ENCODE results near the gene OLFML3. TPM values are rescaled to one million over a fixed set of nuclear protein-coding genes. Genes with fewer than 3 reads are reported as not detected.

OLFML3 gene
- total RNA-seq, 4 donors from 2014 or later, result 20.2 to 28.3 (median 24.8) TPM

- H3K4me1 ChIP-seq, result peaks cover 17 to 22% of the 10 kb centered on the region in 2 donors
- TF ChIP-seq, protein P1, sequence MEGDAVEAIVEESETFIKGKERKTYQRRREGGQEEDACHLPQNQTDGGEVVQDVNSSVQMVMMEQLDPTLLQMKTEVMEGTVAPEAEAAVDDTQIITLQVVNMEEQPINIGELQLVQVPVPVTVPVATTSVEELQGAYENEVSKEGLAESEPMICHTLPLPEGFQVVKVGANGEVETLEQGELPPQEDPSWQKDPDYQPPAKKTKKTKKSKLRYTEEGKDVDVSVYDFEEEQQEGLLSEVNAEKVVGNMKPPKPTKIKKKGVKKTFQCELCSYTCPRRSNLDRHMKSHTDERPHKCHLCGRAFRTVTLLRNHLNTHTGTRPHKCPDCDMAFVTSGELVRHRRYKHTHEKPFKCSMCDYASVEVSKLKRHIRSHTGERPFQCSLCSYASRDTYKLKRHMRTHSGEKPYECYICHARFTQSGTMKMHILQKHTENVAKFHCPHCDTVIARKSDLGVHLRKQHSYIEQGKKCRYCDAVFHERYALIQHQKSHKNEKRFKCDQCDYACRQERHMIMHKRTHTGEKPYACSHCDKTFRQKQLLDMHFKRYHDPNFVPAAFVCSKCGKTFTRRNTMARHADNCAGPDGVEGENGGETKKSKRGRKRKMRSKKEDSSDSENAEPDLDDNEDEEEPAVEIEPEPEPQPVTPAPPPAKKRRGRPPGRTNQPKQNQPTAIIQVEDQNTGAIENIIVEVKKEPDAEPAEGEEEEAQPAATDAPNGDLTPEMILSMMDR (IDR thresholded peaks at IDR 0.05), result no peak
- no peak for TF ChIP-seq POLR2A (IDR thresholded peaks at IDR 0.05)
- peaks cover 27 to 43% of the 10 kb centered on the region in 2 donors for H3K36me3 ChIP-seq
- H3K4me3 ChIP-seq (replicated peaks in 1 of 3), result no peak overlapping the region
- intact Hi-C loops (cut with DNase I), result no loop called here
- WGBS, 2 donors, result 87 to 94% methylated on average over 12 of the region's 12 CpGs
- peak overlapping the region in 1 of 3 donors; percentile 52 for H3K27ac ChIP-seq
- no peaks in the 10 kb centered on the region for H3K9me3 ChIP-seq
- H3K27me3 ChIP-seq, result no peaks in the 10 kb centered on the region
- DNase-seq, result no peak
Measured at GRCh38 chr1:113963281-113963906, 15.9 kb upstream of the OLFML3 start.

- no peak for DNase-seq
- H3K4me1 ChIP-seq, result peaks cover 17 to 22% of the 10 kb centered on the region in 2 donors
- no peak overlapping the region for H3K4me3 ChIP-seq (replicated peaks in 1 of 3)
- peak overlapping the region in 2 of 3 donors; percentile 5 to 52 for H3K27ac ChIP-seq
- no peaks in the 10 kb centered on the region for H3K27me3 ChIP-seq
- H3K9me3 ChIP-seq, result no peaks in the 10 kb centered on the region
- WGBS, 2 donors, result 88 to 89% methylated on average over 4 of the region's 4 CpGs
- H3K36me3 ChIP-seq, result peaks cover 47 to 56% of the 10 kb centered on the region in 2 donors
- intact Hi-C loops (cut with DNase I), result no loop called here
- TF ChIP-seq, protein P1 (IDR thresholded peaks at IDR 0.05), result no peak
- no peak for TF ChIP-seq POLR2A (IDR thresholded peaks at IDR 0.05)
Measured at GRCh38 chr1:113965703-113966412, 13.4 kb upstream of the OLFML3 start.

GRCh38 chr1:113972954-113973353 is 6.3 kb upstream of the OLFML3 start:
- Histone ChIP-seq H3K4me3 (replicated peaks in 1 of 3) (no peak overlapping the region), H3K27ac (no peak overlapping the region), H3K4me1 (peaks cover 22 to 27% of the 10 kb centered on the region in 2 donors), H3K36me3 (peaks cover 53 to 58% of the 10 kb centered on the region in 2 donors), H3K27me3 (no peaks in the 10 kb centered on the region), H3K9me3 (no peaks in the 10 kb centered on the region)
- no peak for DNase-seq
- intact Hi-C loops (cut with DNase I), result no loop called here
- TF ChIP-seq, protein P1 (IDR thresholded peaks at IDR 0.05), result no peak
- no peak for TF ChIP-seq POLR2A (IDR thresholded peaks at IDR 0.05)
- 92 to 97% methylated on average over 9 of the region's 9 CpGs for WGBS, 2 donors

- no peak for DNase-seq
- Histone ChIP-seq H3K4me3 (replicated peaks in 1 of 3) (no peak overlapping the region), H3K4me1 (peaks cover 35% of the 10 kb centered on the region in 2 donors), H3K36me3 (peaks cover 30 to 34% of the 10 kb centered on the region in 2 donors), H3K27me3 (no peaks in the 10 kb centered on the region), H3K9me3 (no peaks in the 10 kb centered on the region), H3K27ac (peak overlapping the region; percentile 64 to 79 (median 77))
- 75 to 83% methylated on average over 4 of the region's 4 CpGs for WGBS, 2 donors
- intact Hi-C loops (cut with DNase I), result loop anchor here (5.0 kb wide), 1 partner anchor 307 kb away; no protein-coding TSS in a partner anchor
- TF ChIP-seq, protein P1 (IDR thresholded peaks at IDR 0.05), result no peak
- no peak for TF ChIP-seq POLR2A (IDR thresholded peaks at IDR 0.05)
Measured at GRCh38 chr1:113975211-113975895, 3.9 kb upstream of the OLFML3 start.
